ENCODE measurements around the gene FAM53A.

DNA sequence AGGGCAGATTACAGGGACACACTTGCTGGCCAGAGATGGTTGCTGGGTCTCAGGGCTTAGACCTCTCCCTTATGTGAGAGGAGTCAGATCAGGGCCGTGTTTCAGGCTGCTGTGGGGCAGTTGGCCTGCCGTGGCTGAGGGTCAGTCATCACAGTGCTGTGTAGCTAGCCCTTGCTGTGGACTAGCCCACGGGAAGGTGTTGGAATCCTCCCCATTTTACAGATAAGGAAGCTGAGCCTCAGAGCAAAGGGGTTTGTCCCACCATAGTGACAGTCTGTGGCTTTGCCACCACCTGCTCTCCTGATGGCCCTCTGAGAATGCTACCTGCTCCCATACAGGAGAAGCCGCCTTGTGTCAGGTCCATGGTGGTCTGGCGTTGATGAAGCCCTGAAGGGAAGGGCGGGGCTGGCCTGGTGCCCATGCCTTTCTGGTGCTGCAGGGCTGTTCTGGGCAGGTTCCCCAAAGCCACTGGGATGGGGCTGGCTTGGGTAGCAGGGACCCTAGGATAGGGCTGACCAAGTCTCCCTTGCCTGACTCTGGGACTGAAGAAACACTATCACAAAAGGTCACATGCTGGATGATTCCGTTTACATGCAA is 2.4 kb upstream of the FAM53A start:
- TF ChIP-seq POLR2A (IDR thresholded peaks at IDR 0.05; ENCODE audit: low read length) (no peak), GATA1 (IDR thresholded peaks at IDR 0.05; ENCODE audit: low read depth, low read length) (no peak)

Data from erythroblast (primary cell).